ENCODE results near the gene PDGFA.
"Not testable (repeated sequence)": the region's sequence is repeated elsewhere in the genome, so short reads cannot be mapped to it uniquely, and the experiment has no call there.

PDGFA gene

GRCh38 chr7:557558-557881 lies 37.9 kb upstream of the PDGFA start:
- TF ChIP-seq CTCF (IDR thresholded peaks at IDR 0.05; ENCODE audit: control insufficient read depth, insufficient read depth, low read depth, low read length, missing control alignments), result no peak
- no peak for DNase-seq (ENCODE audit: low read depth)
- H3K4me3 ChIP-seq (ENCODE audit: control insufficient read depth, low read depth, low read length), result no peak overlapping the region

- H3K4me3 ChIP-seq (ENCODE audit: control insufficient read depth, low read depth, low read length), result no peak overlapping the region
- no peak for DNase-seq (ENCODE audit: low read depth)
- TF ChIP-seq CTCF (IDR thresholded peaks at IDR 0.05; ENCODE audit: control insufficient read depth, insufficient read depth, low read depth, low read length, missing control alignments), result no peak
Measured at GRCh38 chr7:556837-557557, 37.4 kb upstream of the PDGFA start.

GRCh38 chr7:556291-556826 lies 36.7 kb upstream of the PDGFA start:
- no peak for TF ChIP-seq CTCF (IDR thresholded peaks at IDR 0.05; ENCODE audit: control insufficient read depth, insufficient read depth, low read depth, low read length, missing control alignments)
- no peak overlapping the region for H3K4me3 ChIP-seq (ENCODE audit: control insufficient read depth, low read depth, low read length)
- DNase-seq (ENCODE audit: low read depth), result no peak

- TF ChIP-seq CTCF (IDR thresholded peaks at IDR 0.05; ENCODE audit: control insufficient read depth, insufficient read depth, low read depth, low read length, missing control alignments), result no peak
- no peak overlapping the region for H3K4me3 ChIP-seq (ENCODE audit: control insufficient read depth, low read depth, low read length)
- DNase-seq (ENCODE audit: low read depth), result no peak
Measured at GRCh38 chr7:555551-556160, 36.0 kb upstream of the PDGFA start.

GRCh38 chr7:553636-554111 lies 34.0 kb upstream of the PDGFA start:
- DNase-seq (ENCODE audit: low read depth), result no peak
- no peak for TF ChIP-seq CTCF (IDR thresholded peaks at IDR 0.05; ENCODE audit: control insufficient read depth, insufficient read depth, low read depth, low read length, missing control alignments)
- H3K4me3 ChIP-seq (ENCODE audit: control insufficient read depth, low read depth, low read length), result no peak overlapping the region

GRCh38 chr7:552868-553635 lies 33.4 kb upstream of the PDGFA start:
- no peak overlapping the region for H3K4me3 ChIP-seq (ENCODE audit: control insufficient read depth, low read depth, low read length)
- no peak for TF ChIP-seq CTCF (IDR thresholded peaks at IDR 0.05; ENCODE audit: control insufficient read depth, insufficient read depth, low read depth, low read length, missing control alignments)
- no peak for DNase-seq (ENCODE audit: low read depth)

GRCh38 chr7:552151-552867 lies 32.7 kb upstream of the PDGFA start:
- not testable (repeated sequence) for DNase-seq (ENCODE audit: low read depth); H3K4me3 ChIP-seq (ENCODE audit: control insufficient read depth, low read depth, low read length)

GRCh38 chr7:551615-551970 lies 31.9 kb upstream of the PDGFA start:
- not testable (repeated sequence) for H3K4me3 ChIP-seq (ENCODE audit: control insufficient read depth, low read depth, low read length); DNase-seq (ENCODE audit: low read depth)

Measured in AG09309 (cell line).